Measurements from ENCODE around the gene SNAI3.
A peak's percentile ranks its signal among the peaks of the same experiment; 100 is the strongest.

The SNAI3 gene

GRCh38 chr16:88657371-88657770 lies 28.9 kb downstream of the SNAI3 start:
- Histone ChIP-seq H3K27me3 (ENCODE audit: low read depth, low read length) (no peaks in the 10 kb centered on the region), H3K9me3 (ENCODE audit: control insufficient read depth in 1 of 2, low read length in 2 of 2) (no peaks in the 10 kb centered on the region), H3K36me3 (ENCODE audit: control insufficient read depth in 1 of 2, insufficient read depth in 2 of 2, low read length in 2 of 2) (peaks cover 5 to 40% of the 10 kb centered on the region in 2 donors), H3K4me1 (ENCODE audit: control insufficient read depth in 1 of 2, insufficient read depth in 2 of 2, low read length in 2 of 2) (peaks cover 0 to 7% of the 10 kb centered on the region in 2 donors), H3K27ac (ENCODE audit: low read length) (no peak overlapping the region), H3K4me3 (ENCODE audit: low read depth in 1 of 2, low read length in 2 of 2) (no peak overlapping the region)

GRCh38 chr16:88656291-88656980 lies 29.9 kb downstream of the SNAI3 start:
- Histone ChIP-seq H3K9me3 (ENCODE audit: control insufficient read depth in 1 of 2, low read length in 2 of 2) (no peaks in the 10 kb centered on the region), H3K4me1 (ENCODE audit: control insufficient read depth in 1 of 2, insufficient read depth in 2 of 2, low read length in 2 of 2) (peaks cover under 1 to 3% of the 10 kb centered on the region in 2 donors), H3K27ac (ENCODE audit: low read length) (no peak overlapping the region), H3K36me3 (ENCODE audit: control insufficient read depth in 1 of 2, insufficient read depth in 2 of 2, low read length in 2 of 2) (peaks cover 5 to 40% of the 10 kb centered on the region in 2 donors), H3K27me3 (ENCODE audit: low read depth, low read length) (no peaks in the 10 kb centered on the region), H3K4me3 (ENCODE audit: low read depth in 1 of 2, low read length in 2 of 2) (no peak overlapping the region)

- Histone ChIP-seq H3K9me3 (ENCODE audit: control insufficient read depth in 1 of 2, low read length in 2 of 2) (no peaks in the 10 kb centered on the region), H3K27ac (ENCODE audit: low read length) (no peak overlapping the region), H3K4me3 (ENCODE audit: low read depth in 1 of 2, low read length in 2 of 2) (no peak overlapping the region), H3K36me3 (ENCODE audit: control insufficient read depth in 1 of 2, insufficient read depth in 2 of 2, low read length in 2 of 2) (peaks cover 5 to 40% of the 10 kb centered on the region in 2 donors), H3K27me3 (ENCODE audit: low read depth, low read length) (no peaks in the 10 kb centered on the region), H3K4me1 (ENCODE audit: control insufficient read depth in 1 of 2, insufficient read depth in 2 of 2, low read length in 2 of 2) (peaks cover 4 to 8% of the 10 kb centered on the region in 2 donors)
Observed at GRCh38 chr16:88655733-88656281, 30.5 kb downstream of the SNAI3 start.

GRCh38 chr16:88655053-88655732 lies 31.1 kb downstream of the SNAI3 start:
- Histone ChIP-seq H3K27me3 (ENCODE audit: low read depth, low read length) (no peaks in the 10 kb centered on the region), H3K4me1 (ENCODE audit: control insufficient read depth in 1 of 2, insufficient read depth in 2 of 2, low read length in 2 of 2) (peaks cover 4 to 13% of the 10 kb centered on the region in 2 donors), H3K4me3 (ENCODE audit: low read depth in 1 of 2, low read length in 2 of 2) (no peak overlapping the region), H3K9me3 (ENCODE audit: control insufficient read depth in 1 of 2, low read length in 2 of 2) (no peaks in the 10 kb centered on the region), H3K27ac (ENCODE audit: low read length) (no peak overlapping the region), H3K36me3 (ENCODE audit: control insufficient read depth in 1 of 2, insufficient read depth in 2 of 2, low read length in 2 of 2) (peaks cover 5 to 40% of the 10 kb centered on the region in 2 donors)

- H3K4me1 ChIP-seq (ENCODE audit: control insufficient read depth in 1 of 2, insufficient read depth in 2 of 2, low read length in 2 of 2) = peaks cover 4 to 20% of the 10 kb centered on the region in 2 donors
- no peaks in the 10 kb centered on the region for H3K9me3 ChIP-seq (ENCODE audit: control insufficient read depth in 1 of 2, low read length in 2 of 2)
- no peaks in the 10 kb centered on the region for H3K27me3 ChIP-seq (ENCODE audit: low read depth, low read length)
- H3K4me3 ChIP-seq (ENCODE audit: low read depth in 1 of 2, low read length in 2 of 2) = no peak overlapping the region
- peaks cover 5 to 40% of the 10 kb centered on the region in 2 donors for H3K36me3 ChIP-seq (ENCODE audit: control insufficient read depth in 1 of 2, insufficient read depth in 2 of 2, low read length in 2 of 2)
- H3K27ac ChIP-seq (ENCODE audit: low read length) = no peak overlapping the region
Observed at GRCh38 chr16:88654363-88655052, 31.8 kb downstream of the SNAI3 start.

GRCh38 chr16:88653596-88654362 lies 32.5 kb downstream of the SNAI3 start:
- H3K4me3 ChIP-seq (ENCODE audit: low read depth in 1 of 2, low read length in 2 of 2) = no peak overlapping the region
- peaks cover 5 to 40% of the 10 kb centered on the region in 2 donors for H3K36me3 ChIP-seq (ENCODE audit: control insufficient read depth in 1 of 2, insufficient read depth in 2 of 2, low read length in 2 of 2)
- no peaks in the 10 kb centered on the region for H3K9me3 ChIP-seq (ENCODE audit: control insufficient read depth in 1 of 2, low read length in 2 of 2)
- no peak overlapping the region for H3K27ac ChIP-seq (ENCODE audit: low read length)
- peaks cover 4 to 20% of the 10 kb centered on the region in 2 donors for H3K4me1 ChIP-seq (ENCODE audit: control insufficient read depth in 1 of 2, insufficient read depth in 2 of 2, low read length in 2 of 2)
- no peaks in the 10 kb centered on the region for H3K27me3 ChIP-seq (ENCODE audit: low read depth, low read length)

GRCh38 chr16:88653101-88653500 lies 33.2 kb downstream of the SNAI3 start:
- H3K27ac ChIP-seq (ENCODE audit: low read length) = no peak overlapping the region
- no peaks in the 10 kb centered on the region for H3K9me3 ChIP-seq (ENCODE audit: control insufficient read depth in 1 of 2, low read length in 2 of 2)
- no peaks in the 10 kb centered on the region for H3K27me3 ChIP-seq (ENCODE audit: low read depth, low read length)
- H3K36me3 ChIP-seq (ENCODE audit: control insufficient read depth in 1 of 2, insufficient read depth in 2 of 2, low read length in 2 of 2) = peaks cover 5 to 36% of the 10 kb centered on the region in 2 donors
- H3K4me3 ChIP-seq (ENCODE audit: low read depth in 1 of 2, low read length in 2 of 2) = no peak overlapping the region
- peaks cover 4 to 20% of the 10 kb centered on the region in 2 donors for H3K4me1 ChIP-seq (ENCODE audit: control insufficient read depth in 1 of 2, insufficient read depth in 2 of 2, low read length in 2 of 2)

- Histone ChIP-seq H3K27ac (ENCODE audit: low read length) (no peak overlapping the region), H3K4me3 (ENCODE audit: low read depth in 1 of 2, low read length in 2 of 2) (no peak overlapping the region), H3K27me3 (ENCODE audit: low read depth, low read length) (no peaks in the 10 kb centered on the region), H3K9me3 (ENCODE audit: control insufficient read depth in 1 of 2, low read length in 2 of 2) (no peaks in the 10 kb centered on the region), H3K36me3 (ENCODE audit: control insufficient read depth in 1 of 2, insufficient read depth in 2 of 2, low read length in 2 of 2) (peaks cover 5 to 32% of the 10 kb centered on the region in 2 donors), H3K4me1 (ENCODE audit: control insufficient read depth in 1 of 2, insufficient read depth in 2 of 2, low read length in 2 of 2) (peaks cover 4 to 20% of the 10 kb centered on the region in 2 donors)
Observed at GRCh38 chr16:88652762-88653063, 33.6 kb downstream of the SNAI3 start.

- H3K9me3 ChIP-seq (ENCODE audit: control insufficient read depth in 1 of 2, low read length in 2 of 2) = no peaks in the 10 kb centered on the region
- H3K36me3 ChIP-seq (ENCODE audit: control insufficient read depth in 1 of 2, insufficient read depth in 2 of 2, low read length in 2 of 2) = peaks cover 5 to 32% of the 10 kb centered on the region in 2 donors
- no peaks in the 10 kb centered on the region for H3K27me3 ChIP-seq (ENCODE audit: low read depth, low read length)
- no peak overlapping the region for H3K4me3 ChIP-seq (ENCODE audit: low read depth in 1 of 2, low read length in 2 of 2)
- no peak overlapping the region for H3K27ac ChIP-seq (ENCODE audit: low read length)
- H3K4me1 ChIP-seq (ENCODE audit: control insufficient read depth in 1 of 2, insufficient read depth in 2 of 2, low read length in 2 of 2) = peaks cover 4 to 20% of the 10 kb centered on the region in 2 donors
Observed at GRCh38 chr16:88651989-88652761, 34.1 kb downstream of the SNAI3 start.

GRCh38 chr16:88651276-88651988 lies 34.9 kb downstream of the SNAI3 start:
- Histone ChIP-seq H3K4me1 (ENCODE audit: control insufficient read depth in 1 of 2, insufficient read depth in 2 of 2, low read length in 2 of 2) (peaks cover 4 to 20% of the 10 kb centered on the region in 2 donors), H3K36me3 (ENCODE audit: control insufficient read depth in 1 of 2, insufficient read depth in 2 of 2, low read length in 2 of 2) (peaks cover 5 to 32% of the 10 kb centered on the region in 2 donors), H3K9me3 (ENCODE audit: control insufficient read depth in 1 of 2, low read length in 2 of 2) (no peaks in the 10 kb centered on the region), H3K27me3 (ENCODE audit: low read depth, low read length) (no peaks in the 10 kb centered on the region), H3K4me3 (ENCODE audit: low read depth in 1 of 2, low read length in 2 of 2) (peak overlapping the region; percentile 42 to 80), H3K27ac (ENCODE audit: low read length) (peak overlapping the region; percentile 60)
